Umbilical cord (tissue), 2 donors: ENCODE data around the gene CLIC5. TPM values are rescaled to one million over a fixed set of nuclear protein-coding genes. Genes with fewer than 3 reads are reported as not detected.

ENCODE experiments used
- DNase-seq: peaks from one replicate; pipeline ENCODE4 v3.0.0-alpha.2; 2015; ENCODE audit warnings: low spot score
- total RNA-seq: library from RNA; depleted of rRNA; stranded (reverse); fragments of >200 nt; gene quantifications from one replicate; pipeline ENCODE4 v1.2.3, GENCODE V29; 2014; ENCODE audit warnings: low replicate concordance; ENCODE audit not compliant: insufficient read depth

The CLIC5 gene
- total RNA-seq, 1 donor from 2014 or later, result 3.6 TPM

DNA sequence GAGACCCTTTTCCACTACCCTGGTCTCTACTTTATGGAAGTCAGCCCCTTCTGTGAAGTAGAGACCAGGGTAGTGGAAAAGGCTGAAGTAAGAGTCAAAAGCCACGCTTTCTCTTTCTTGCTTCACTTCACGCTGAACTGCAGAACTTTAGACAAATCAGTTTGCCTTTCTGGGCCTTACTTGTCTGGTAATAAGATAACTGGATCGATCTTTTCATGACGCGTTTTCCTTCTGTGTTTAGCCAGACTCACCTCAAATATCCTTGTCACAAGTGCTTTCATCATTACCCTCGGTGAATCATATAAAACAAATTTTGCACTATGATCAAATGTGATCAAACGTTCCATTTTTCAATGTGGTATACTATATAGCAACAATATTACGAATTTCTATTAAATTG is 170.7 kb downstream of the CLIC5 start:
- no peak for DNase-seq

DNA sequence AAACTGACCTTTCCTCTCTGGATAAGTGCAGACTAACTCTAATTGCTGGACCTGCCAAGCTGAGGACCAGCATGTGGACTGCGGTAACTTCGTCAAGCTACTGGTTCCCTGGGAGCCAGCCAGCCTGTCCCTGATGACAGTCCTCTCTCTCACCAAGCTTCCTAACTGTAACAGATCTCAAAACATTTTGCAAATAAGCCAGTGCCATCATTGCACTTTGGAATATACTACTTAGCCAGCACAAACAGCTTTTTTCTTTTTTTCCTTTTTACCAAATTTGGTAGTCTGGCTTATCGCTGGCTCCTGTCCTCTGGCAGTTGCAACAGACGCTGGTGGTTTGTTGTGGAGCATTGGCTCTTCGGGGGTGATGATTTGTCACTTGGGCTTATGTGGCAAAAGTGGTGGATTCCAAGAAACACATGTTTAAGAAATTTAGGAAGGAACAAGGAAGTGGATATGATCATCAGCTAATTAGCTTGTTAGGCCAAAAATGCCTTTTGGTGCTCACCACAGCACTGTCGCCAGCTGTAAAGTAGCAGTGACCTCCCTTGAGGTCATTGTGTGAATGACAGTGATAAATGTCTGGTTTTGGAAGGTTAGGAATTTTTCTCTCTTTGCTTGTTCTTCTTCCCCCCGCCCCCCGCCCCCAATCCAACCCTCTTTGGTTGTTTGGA is 171.7 kb downstream of the CLIC5 start:
- no peak for DNase-seq

- no peak for DNase-seq
These were observed 174.6 kb downstream of the CLIC5 start for GRCh38 chr6:45841062-45841461.

DNA sequence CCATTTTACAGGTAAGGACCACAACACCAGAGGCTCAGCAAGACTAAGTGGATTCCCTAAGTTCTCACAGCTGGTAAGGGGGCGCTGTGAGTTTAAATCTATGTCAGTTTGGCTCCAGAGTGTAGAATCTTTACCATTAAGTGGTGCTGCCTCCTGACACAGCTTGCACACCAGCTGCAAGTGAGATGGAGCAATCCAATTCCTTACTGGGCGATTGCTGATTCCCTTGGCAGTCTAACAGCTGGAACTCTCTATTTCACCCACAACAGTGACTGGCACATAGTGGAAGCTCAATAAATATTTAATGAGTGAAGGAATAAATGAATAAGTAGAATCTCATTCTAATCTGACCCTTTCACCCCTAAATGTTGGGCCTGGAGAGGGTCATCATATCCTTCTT is 176.7 kb downstream of the CLIC5 start:
- DNase-seq, result no peak

- no peak for DNase-seq
These were observed 177.2 kb downstream of the CLIC5 start for GRCh38 chr6:45838451-45838850.

- DNase-seq, result no peak
These were observed 178.0 kb downstream of the CLIC5 start for GRCh38 chr6:45837541-45838200.

DNA sequence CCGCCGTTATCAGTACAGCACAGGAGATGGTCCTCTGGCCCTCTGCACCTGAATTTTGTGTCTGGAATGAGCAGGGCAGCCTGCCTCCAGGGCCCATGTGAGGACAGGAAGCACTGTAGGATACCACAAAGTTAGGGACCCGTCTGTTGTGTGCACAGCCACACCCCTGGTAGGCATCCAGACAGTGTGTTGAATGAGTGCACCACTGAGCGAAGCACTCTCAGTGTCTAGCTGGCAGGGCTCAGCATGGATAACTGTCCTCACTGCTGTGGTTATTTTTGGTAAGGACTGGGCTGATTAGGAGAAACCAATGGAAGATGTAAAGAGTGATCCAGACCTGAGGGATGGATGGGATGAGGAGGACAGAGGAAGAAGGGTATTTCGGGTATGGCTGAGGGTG is 178.7 kb downstream of the CLIC5 start:
- no peak for DNase-seq

DNA sequence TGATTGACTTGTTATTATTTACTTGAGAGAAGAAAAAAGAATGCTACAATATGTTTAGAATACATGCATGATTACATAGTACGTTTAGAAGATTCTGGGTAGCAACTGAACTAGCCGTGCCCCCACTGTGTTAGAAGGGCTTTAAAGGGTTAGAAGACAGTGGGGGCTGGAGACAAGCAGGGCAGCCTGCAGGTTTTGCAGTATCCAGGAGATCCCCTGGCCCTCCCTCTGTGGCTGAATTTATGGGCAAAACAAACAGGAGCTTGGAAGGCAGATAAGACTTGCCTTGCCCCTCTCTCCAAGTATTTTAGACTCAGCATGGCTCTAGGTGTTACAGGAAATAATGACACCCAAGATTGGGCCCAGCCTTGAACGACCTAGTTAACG is 179.2 kb downstream of the CLIC5 start:
- DNase-seq, result no peak

- DNase-seq, result no peak
These were observed 179.8 kb downstream of the CLIC5 start for GRCh38 chr6:45835721-45836437.

DNA sequence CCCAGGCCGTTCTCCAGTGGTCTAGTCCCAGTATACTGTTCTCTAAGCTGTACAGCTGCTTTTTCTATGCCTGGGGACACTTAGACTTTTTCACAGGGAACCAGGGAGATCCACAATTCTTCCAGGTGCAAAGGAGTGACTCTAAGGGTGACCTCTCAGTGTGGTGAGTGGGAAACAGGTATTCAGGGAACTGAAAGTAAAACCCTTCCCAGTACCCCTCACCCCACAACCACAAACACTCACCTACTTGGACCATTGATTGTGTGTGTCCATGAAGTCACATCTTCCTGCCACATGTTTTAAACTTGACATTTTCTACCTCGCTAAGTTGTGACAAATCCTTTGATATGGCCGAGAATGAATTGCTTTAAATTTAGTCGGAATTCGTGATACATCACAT is 183.6 kb downstream of the CLIC5 start:
- no peak for DNase-seq

Other genes with a start within 250 kb of the CLIC5 start
- 5.1 TPM for gene ENPP4, start 114.1 kb upstream of the CLIC5 start, total RNA-seq
- 2.4 TPM for gene ENPP5, start 155.1 kb upstream of the CLIC5 start, total RNA-seq